HEK293 (cell line): ENCODE results near the gene AKAP8.

ENCODE experiments used
- CTCF ChIA-PET: fragments of 350-600 bp; formaldehyde crosslinking; extraction: SDS; loops from one replicate; lab custom pipeline; 2021; ENCODE audit warnings: antibody characterized with exemption; lab: Yijun Ruan, JAX
- POLR2A ChIA-PET: fragments of 300-600 bp; formaldehyde crosslinking; extraction: SDS; loops from one replicate; lab custom pipeline; 2020; ENCODE audit warnings: antibody characterized with exemption, inconsistent platforms; lab: Yijun Ruan, JAX
- H3K27ac ChIP-seq: fragments of 200-500 bp; sonication (Bioruptor generic); 2 replicates; pipeline ENCODE4 v1.5.1; 2014; ENCODE audit warnings: low read depth, low read length, control low read depth, inconsistent platforms; ENCODE audit errors: extremely low read depth
- H3K36me3 ChIP-seq, 2 experiments: fragments of 200-500 bp in 1 of 2; sonication (Bioruptor generic) in 1 of 2; 1 replicate in 1 of 2; 2 replicates in 1 of 2; pipeline ENCODE4 v1.5.1; 2014 to 2017; ENCODE audit warnings: inconsistent platforms in 2 of 2, low read length in 2 of 2; ENCODE audit not compliant: control insufficient read depth in 2 of 2, insufficient read depth in 1 of 2
- H3K4me1 ChIP-seq: fragments of 200-500 bp; sonication (Bioruptor generic); 2 replicates; pipeline ENCODE4 v1.5.1; 2014; ENCODE audit warnings: mild to moderate bottlenecking, low read length, inconsistent platforms; ENCODE audit not compliant: control insufficient read depth, insufficient read depth
- H3K4me3 ChIP-seq: 2 replicates; pipeline ENCODE4 v1.5.1; 2011; ENCODE audit warnings: low read depth, mild to moderate bottlenecking, control low read depth, low read length, moderate library complexity
- H3K9me3 ChIP-seq: fragments of 200-500 bp; sonication (Bioruptor generic); 2 replicates; pipeline ENCODE4 v1.5.1; 2014; ENCODE audit warnings: low read depth, low read length, inconsistent platforms; ENCODE audit not compliant: control insufficient read depth, insufficient read depth
- AEBP2 ChIP-seq: fragments of 450-650 bp; formaldehyde crosslinking; IDR thresholded peaks from 2 replicates; pipeline ENCODE4 v1.5.1; 2016; ENCODE audit warnings: missing biosample characterization, missing genetic modification characterization, borderline replicate concordance
- BCL11A ChIP-seq: fragments of 450-650 bp; formaldehyde crosslinking; IDR thresholded peaks from 2 replicates; pipeline ENCODE4 v1.5.1; 2016; ENCODE audit warnings: low read depth, missing biosample characterization, missing genetic modification characterization
- EGR2 ChIP-seq: fragments of 450-650 bp; formaldehyde crosslinking; IDR thresholded peaks from 2 replicates; pipeline ENCODE4 v1.5.1; 2016; ENCODE audit warnings: low read depth, missing biosample characterization, missing genetic modification characterization
- GLIS2 ChIP-seq: fragments of 450-650 bp; formaldehyde crosslinking; IDR thresholded peaks from 2 replicates; pipeline ENCODE4 v1.5.1; 2016; ENCODE audit warnings: missing biosample characterization, missing genetic modification characterization
- KLF9 ChIP-seq: fragments of 450-650 bp; formaldehyde crosslinking; IDR thresholded peaks from 2 replicates; pipeline ENCODE4 v1.5.1; 2016; ENCODE audit warnings: missing biosample characterization, missing genetic modification characterization, low read depth
- MYNN ChIP-seq: fragments of 450-650 bp; formaldehyde crosslinking; IDR thresholded peaks from 2 replicates; pipeline ENCODE4 v1.5.1; 2016; ENCODE audit warnings: missing biosample characterization, missing genetic modification characterization, borderline replicate concordance
- OSR2 ChIP-seq: fragments of 450-650 bp; formaldehyde crosslinking; IDR thresholded peaks from 2 replicates; pipeline ENCODE4 v1.5.1; 2016; ENCODE audit warnings: missing biosample characterization, missing genetic modification characterization
- SALL2 ChIP-seq: fragments of 450-650 bp; formaldehyde crosslinking; IDR thresholded peaks from 2 replicates; pipeline ENCODE4 v1.5.0; 2017; ENCODE audit warnings: missing biosample characterization, mild to moderate bottlenecking, missing genetic modification characterization, borderline replicate concordance
- SCRT1 ChIP-seq: fragments of 450-650 bp; formaldehyde crosslinking; IDR thresholded peaks from 2 replicates; pipeline ENCODE4 v1.5.1; 2016; ENCODE audit warnings: missing biosample characterization, missing genetic modification characterization, borderline replicate concordance
- ZBTB10 ChIP-seq: fragments of 450-650 bp; formaldehyde crosslinking; IDR thresholded peaks from 2 replicates; pipeline ENCODE4 v1.5.1; 2016; ENCODE audit warnings: missing biosample characterization, missing genetic modification characterization
- ZBTB48 ChIP-seq: fragments of 450-650 bp; formaldehyde crosslinking; IDR thresholded peaks from 2 replicates; pipeline ENCODE4 v1.5.1; 2016; ENCODE audit warnings: missing biosample characterization, missing genetic modification characterization
- ZIC2 ChIP-seq: fragments of 450-650 bp; formaldehyde crosslinking; IDR thresholded peaks from 2 replicates; pipeline ENCODE4 v1.5.1; 2016; ENCODE audit warnings: missing biosample characterization, missing genetic modification characterization
- ZNF10 ChIP-seq: fragments of 450-650 bp; formaldehyde crosslinking; IDR thresholded peaks from 2 replicates; pipeline ENCODE4 v1.5.1; 2017; ENCODE audit warnings: missing biosample characterization, missing genetic modification characterization
- ZNF211 ChIP-seq: fragments of 450-650 bp; formaldehyde crosslinking; IDR thresholded peaks from 2 replicates; pipeline ENCODE4 v1.5.1; 2016; ENCODE audit warnings: low read depth, missing biosample characterization, missing genetic modification characterization
- ZNF302 ChIP-seq: fragments of 450-650 bp; formaldehyde crosslinking; IDR thresholded peaks from 2 replicates; pipeline ENCODE4 v1.5.1; 2016; ENCODE audit warnings: missing biosample characterization, missing genetic modification characterization, low read depth
- ZNF398 ChIP-seq: fragments of 450-650 bp; formaldehyde crosslinking; IDR thresholded peaks from 2 replicates; pipeline ENCODE4 v1.5.1; 2017; ENCODE audit warnings: missing biosample characterization, missing genetic modification characterization
- ZNF488 ChIP-seq: fragments of 450-650 bp; formaldehyde crosslinking; IDR thresholded peaks from 2 replicates; pipeline ENCODE4 v1.5.1; 2016; ENCODE audit warnings: missing biosample characterization, missing genetic modification characterization
- ZNF501 ChIP-seq: fragments of 450-650 bp; formaldehyde crosslinking; IDR thresholded peaks from 2 replicates; pipeline ENCODE4 v1.5.1; 2016; ENCODE audit warnings: missing biosample characterization, missing genetic modification characterization
- ZNF513 ChIP-seq: fragments of 450-650 bp; IDR thresholded peaks from 2 replicates; pipeline ENCODE4 v1.5.1; 2018; ENCODE audit warnings: missing biosample characterization, missing genetic modification characterization
- ZNF548 ChIP-seq: fragments of 450-650 bp; formaldehyde crosslinking; IDR thresholded peaks from 2 replicates; pipeline ENCODE4 v1.5.1; 2016; ENCODE audit warnings: missing biosample characterization, missing genetic modification characterization
- ZNF747 ChIP-seq: fragments of 450-650 bp; formaldehyde crosslinking; IDR thresholded peaks from 2 replicates; pipeline ENCODE4 v1.5.1; 2016; ENCODE audit warnings: missing biosample characterization, missing genetic modification characterization
- ZNF791 ChIP-seq: fragments of 450-650 bp; formaldehyde crosslinking; IDR thresholded peaks from 2 replicates; pipeline ENCODE4 v1.5.1; 2016; ENCODE audit warnings: missing biosample characterization, missing genetic modification characterization
- ZNF792 ChIP-seq: fragments of 450-650 bp; formaldehyde crosslinking; IDR thresholded peaks from 2 replicates; pipeline ENCODE4 v1.5.1; 2016; ENCODE audit warnings: missing biosample characterization, missing genetic modification characterization
- ZNF837 ChIP-seq: fragments of 450-650 bp; formaldehyde crosslinking; IDR thresholded peaks from 2 replicates; pipeline ENCODE4 v1.5.1; 2016; ENCODE audit warnings: missing biosample characterization, missing genetic modification characterization

The AKAP8 gene

GRCh38 chr19:15368798-15369593, 10.6 kb downstream of the AKAP8 start (continued):
- TF ChIP-seq ZNF792 (tag by site-specific recombination) (no peak), KLF9 (tag by site-specific recombination) (no peak)

- H3K36me3 ChIP-seq, result peaks cover 28 to 84% of the 10 kb centered on the region in 2 experiments
- ChIA-PET POLR2A (interaction anchor here (1.9 kb wide), 1 partner anchor 11 kb away, joined by 5 read pairs; the partner anchor contains the start of gene AKAP8), CTCF (no interaction called here)
- no peak overlapping the region for H3K27ac ChIP-seq
- no peaks in the 10 kb centered on the region for H3K4me1 ChIP-seq
- H3K4me3 ChIP-seq, result no peak overlapping the region
- TF ChIP-seq ZNF513 (tag by site-specific recombination) (no peak), ZNF302 (tag by site-specific recombination) (no peak), MYNN (tag by site-specific recombination) (no peak), ZNF791 (tag by site-specific recombination) (no peak), ZIC2 (tag by site-specific recombination) (no peak), ZNF488 (no peak)
- H3K9me3 ChIP-seq, result no peaks in the 10 kb centered on the region
Observed at GRCh38 chr19:15368051-15368632, 11.4 kb downstream of the AKAP8 start.

- no peak overlapping the region for H3K4me3 ChIP-seq
- no peak overlapping the region for H3K27ac ChIP-seq
- no peaks in the 10 kb centered on the region for H3K4me1 ChIP-seq
- ChIA-PET CTCF (interaction anchor here (0.6 kb wide), 1 partner anchor 115 kb away, joined by 3 read pairs; no protein-coding TSS in a partner anchor), POLR2A (interaction anchor here (1.9 kb wide), 1 partner anchor 12 kb away, joined by 5 read pairs; the partner anchor contains the start of gene AKAP8)
- no peaks in the 10 kb centered on the region for H3K9me3 ChIP-seq
- H3K36me3 ChIP-seq, result peaks cover 28 to 77% of the 10 kb centered on the region in 2 experiments
- no peak for TF ChIP-seq BCL11A (tag by site-specific recombination)
- TF ChIP-seq ZNF747, result no peak
- no peak for TF ChIP-seq OSR2 (tag by site-specific recombination)
- TF ChIP-seq EGR2 (tag by site-specific recombination), result no peak
- no peak for TF ChIP-seq GLIS2 (tag by site-specific recombination)
- TF ChIP-seq SALL2 (tag by site-specific recombination), result no peak
- TF ChIP-seq ZNF398, result no peak
- TF ChIP-seq ZNF10 (tag by site-specific recombination), result no peak
- TF ChIP-seq ZBTB48 (tag by site-specific recombination), result no peak
- TF ChIP-seq ZNF501, result no peak
- no peak for TF ChIP-seq ZNF211 (tag by site-specific recombination)
- TF ChIP-seq ZNF548 (tag by site-specific recombination), result no peak
- TF ChIP-seq ZBTB10, result no peak
- TF ChIP-seq SCRT1 (tag by site-specific recombination), result no peak
- no peak for TF ChIP-seq ZNF837
- TF ChIP-seq AEBP2 (tag by site-specific recombination), result no peak
Observed at GRCh38 chr19:15367439-15367838, 12.1 kb downstream of the AKAP8 start.
